NB4 (cell line): ENCODE measurements around the gene SH3BP4.

ENCODE experiments used
- POLR2A ChIP-seq: IDR thresholded peaks from 2 replicates; pipeline ENCODE4 v1.6.1; 2011; ENCODE audit warnings: mild to moderate bottlenecking; ENCODE audit not compliant: insufficient read length; ENCODE audit errors: extremely low read depth
- TF ChIP-seq, protein P1 (sequence below): IDR thresholded peaks from one replicate; pipeline ENCODE4 v1.5.1; 2012; ENCODE audit warnings: low read depth, low read length

DNA sequence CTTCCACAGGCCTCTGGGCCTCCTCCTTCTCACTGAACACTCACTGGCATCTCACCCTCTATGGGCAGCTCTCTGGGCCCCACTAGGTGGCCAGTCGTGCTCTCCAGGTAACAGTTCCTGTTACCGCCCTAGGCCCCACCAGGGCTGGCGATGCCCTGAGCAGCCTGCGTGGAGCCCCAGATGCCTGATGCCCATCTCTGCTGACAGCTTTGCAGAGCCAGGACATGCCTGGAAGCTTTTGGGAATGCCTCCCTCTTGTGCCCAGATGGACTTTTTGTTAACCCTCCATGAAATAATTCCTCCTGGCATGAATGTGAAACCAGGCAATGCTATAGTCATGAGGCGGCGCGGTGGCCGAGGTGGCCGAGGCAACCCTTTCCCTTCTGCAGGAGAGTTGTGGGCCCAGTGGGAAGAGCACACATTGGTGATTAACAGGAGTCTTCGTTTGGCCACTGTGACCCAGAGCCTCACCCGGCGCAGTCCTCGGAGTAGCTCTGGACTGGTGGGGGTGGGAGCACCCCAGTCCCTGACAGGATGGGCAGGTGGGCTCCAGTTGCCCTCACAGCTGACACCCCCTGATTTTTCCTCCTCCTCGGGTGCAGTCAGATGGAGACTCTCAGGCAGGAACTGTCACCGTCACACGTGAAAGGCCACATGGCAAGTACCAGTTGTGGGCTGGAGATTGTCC is 80.0 kb downstream of the SH3BP4 start:
- no peak for TF ChIP-seq POLR2A
- TF ChIP-seq, protein P1, sequence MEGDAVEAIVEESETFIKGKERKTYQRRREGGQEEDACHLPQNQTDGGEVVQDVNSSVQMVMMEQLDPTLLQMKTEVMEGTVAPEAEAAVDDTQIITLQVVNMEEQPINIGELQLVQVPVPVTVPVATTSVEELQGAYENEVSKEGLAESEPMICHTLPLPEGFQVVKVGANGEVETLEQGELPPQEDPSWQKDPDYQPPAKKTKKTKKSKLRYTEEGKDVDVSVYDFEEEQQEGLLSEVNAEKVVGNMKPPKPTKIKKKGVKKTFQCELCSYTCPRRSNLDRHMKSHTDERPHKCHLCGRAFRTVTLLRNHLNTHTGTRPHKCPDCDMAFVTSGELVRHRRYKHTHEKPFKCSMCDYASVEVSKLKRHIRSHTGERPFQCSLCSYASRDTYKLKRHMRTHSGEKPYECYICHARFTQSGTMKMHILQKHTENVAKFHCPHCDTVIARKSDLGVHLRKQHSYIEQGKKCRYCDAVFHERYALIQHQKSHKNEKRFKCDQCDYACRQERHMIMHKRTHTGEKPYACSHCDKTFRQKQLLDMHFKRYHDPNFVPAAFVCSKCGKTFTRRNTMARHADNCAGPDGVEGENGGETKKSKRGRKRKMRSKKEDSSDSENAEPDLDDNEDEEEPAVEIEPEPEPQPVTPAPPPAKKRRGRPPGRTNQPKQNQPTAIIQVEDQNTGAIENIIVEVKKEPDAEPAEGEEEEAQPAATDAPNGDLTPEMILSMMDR: no peak
